Panc1 (cell line): ENCODE results near the gene C11orf21. TPM values are rescaled to one million over a fixed set of nuclear protein-coding genes. Genes with fewer than 3 reads are reported as not detected.

ENCODE experiments used
- ATAC-seq: fragments of 200-7000 bp; cut with Tn5 transposase; 2 replicates; pipeline ENCODE4 v1.9.1; 2020; ENCODE audit warnings: mild to moderate bottlenecking, moderate library complexity
- BruUV-seq: library from RNA; stranded (reverse); fragments of 400-500 nt; replicated peaks from 2 replicates; lab custom pipeline; 2021; lab: Mats Ljungman, UMichigan
- CTCF ChIA-PET: fragments of 300-600 bp; sonication (Branson Sonifier 250); formaldehyde crosslinking; loops from one replicate; lab custom pipeline; 2022; ENCODE audit warnings: antibody characterized with exemption; lab: Charles Lee
- POLR2A ChIA-PET: fragments of 300-600 bp; sonication (Branson Sonifier 250); formaldehyde crosslinking; loops from one replicate; lab custom pipeline; 2022; ENCODE audit warnings: antibody characterized with exemption; lab: Charles Lee
- DNase-seq: peaks from one replicate; pipeline ENCODE4 v3.0.0-alpha.2; 2010; ENCODE audit warnings: low read depth, low spot score
- H3K27ac ChIP-seq: 2 replicates; pipeline ENCODE4 v1.5.1; 2011; ENCODE audit warnings: mild to moderate bottlenecking, low read length, inconsistent platforms
- H3K27me3 ChIP-seq: fragments of 200-500 bp; sonication (Bioruptor generic); 2 replicates; pipeline ENCODE4 v1.6.0; 2014; ENCODE audit warnings: low read length, inconsistent platforms; ENCODE audit not compliant: control insufficient read depth, insufficient read depth
- H3K36me3 ChIP-seq: fragments of 200-500 bp; sonication (Bioruptor generic); 2 replicates; pipeline ENCODE4 v1.5.1; 2014; ENCODE audit warnings: inconsistent platforms, mild to moderate bottlenecking, low read length, moderate library complexity; ENCODE audit not compliant: control insufficient read depth, insufficient read depth
- H3K4me1 ChIP-seq: 2 replicates; pipeline ENCODE4 v1.5.1; 2011; ENCODE audit warnings: inconsistent platforms, mild to moderate bottlenecking, low read length, moderate library complexity; ENCODE audit not compliant: control insufficient read depth, insufficient read depth
- H3K4me3 ChIP-seq, 2 experiments: 2 replicates each; pipeline ENCODE4 v1.5.1; 2011 to 2012; ENCODE audit warnings: low read depth in 2 of 2, low read length in 2 of 2, mild to moderate bottlenecking in 2 of 2, inconsistent platforms in 1 of 2, moderate library complexity in 1 of 2
- H3K9me3 ChIP-seq: fragments of 200-500 bp; sonication (Bioruptor generic); 2 replicates; pipeline ENCODE4 v1.5.1; 2014; ENCODE audit warnings: low read depth, mild to moderate bottlenecking, inconsistent platforms, low read length, moderate library complexity; ENCODE audit not compliant: control insufficient read depth, insufficient read depth
- POLR2AphosphoS5 ChIP-seq: IDR thresholded peaks from 2 replicates; pipeline ENCODE4 v1.6.1; 2012; ENCODE audit warnings: mild to moderate bottlenecking, low read depth, low read length, moderate library complexity
- REST ChIP-seq, 2 experiments: IDR thresholded peaks; 2 replicates each; pipeline ENCODE4 v1.6.1; 2011 to 2012; ENCODE audit warnings: low read depth in 2 of 2, control low read depth in 1 of 2, low read length in 1 of 2, mild to moderate bottlenecking in 1 of 2, moderate library complexity in 1 of 2; ENCODE audit not compliant: insufficient read depth in 1 of 2
- SIN3A ChIP-seq: IDR thresholded peaks from 2 replicates; pipeline ENCODE4 v1.6.1; 2012; ENCODE audit warnings: low read depth, mild to moderate bottlenecking, low read length, moderate library complexity, borderline replicate concordance; ENCODE audit not compliant: insufficient read depth
- TCF7L2 ChIP-seq: IDR thresholded peaks from 2 replicates; pipeline ENCODE4 v1.6.1; 2011; ENCODE audit warnings: mild to moderate bottlenecking, low read depth, low read length, inconsistent platforms
- in situ Hi-C: cut with HindIII; loops from 2 replicates; pipeline ENCODE4 v1.10.0; 2016; ENCODE audit warnings: low sequenced_read_pairs, low pct_unique_long_range_greater_than_20kb
- intact Hi-C: fragments of 100-400 bp; cut with micrococcal nuclease; formaldehyde crosslinking; loops from one replicate; pipeline ENCODE4 v1.10.0; 2022; ENCODE audit not compliant: unreplicated experiment
- total RNA-seq: library from RNA; stranded (reverse); gene quantifications from one replicate; pipeline ENCODE4 v1.2.1, GENCODE V29; 2021; ENCODE audit not compliant: unreplicated experiment
- TF ChIP-seq, protein P1 (sequence below): fragments of 450-650 bp; IDR thresholded peaks from 2 replicates; pipeline ENCODE4 v1.5.1; 2017; ENCODE audit warnings: mild to moderate bottlenecking

C11orf21 gene
- total RNA-seq, 1 experiment from 2014 or later: 0.31 TPM

- intact Hi-C loops (no loop called here), in situ Hi-C loops (no loop called here)
- no peak for ATAC-seq
- no peak overlapping the region for H3K27ac ChIP-seq
- H3K36me3 ChIP-seq: no peaks in the 10 kb centered on the region
- no peaks in the 10 kb centered on the region for H3K9me3 ChIP-seq
- ChIA-PET CTCF (no interaction called here), POLR2A (no interaction called here)
- peaks cover 11% of the 10 kb centered on the region; the same call in 1 of the 2 replicates for H3K27me3 ChIP-seq
- no TSS peak for BruUV-seq
- no peak for DNase-seq
- H3K4me3 ChIP-seq: no peak overlapping the region
- TF ChIP-seq, protein P1, sequence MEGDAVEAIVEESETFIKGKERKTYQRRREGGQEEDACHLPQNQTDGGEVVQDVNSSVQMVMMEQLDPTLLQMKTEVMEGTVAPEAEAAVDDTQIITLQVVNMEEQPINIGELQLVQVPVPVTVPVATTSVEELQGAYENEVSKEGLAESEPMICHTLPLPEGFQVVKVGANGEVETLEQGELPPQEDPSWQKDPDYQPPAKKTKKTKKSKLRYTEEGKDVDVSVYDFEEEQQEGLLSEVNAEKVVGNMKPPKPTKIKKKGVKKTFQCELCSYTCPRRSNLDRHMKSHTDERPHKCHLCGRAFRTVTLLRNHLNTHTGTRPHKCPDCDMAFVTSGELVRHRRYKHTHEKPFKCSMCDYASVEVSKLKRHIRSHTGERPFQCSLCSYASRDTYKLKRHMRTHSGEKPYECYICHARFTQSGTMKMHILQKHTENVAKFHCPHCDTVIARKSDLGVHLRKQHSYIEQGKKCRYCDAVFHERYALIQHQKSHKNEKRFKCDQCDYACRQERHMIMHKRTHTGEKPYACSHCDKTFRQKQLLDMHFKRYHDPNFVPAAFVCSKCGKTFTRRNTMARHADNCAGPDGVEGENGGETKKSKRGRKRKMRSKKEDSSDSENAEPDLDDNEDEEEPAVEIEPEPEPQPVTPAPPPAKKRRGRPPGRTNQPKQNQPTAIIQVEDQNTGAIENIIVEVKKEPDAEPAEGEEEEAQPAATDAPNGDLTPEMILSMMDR: no peak
- no peak for TF ChIP-seq TCF7L2
- no peak for TF ChIP-seq REST (IDR thresholded peaks at IDR 0.05; ENCODE audit: insufficient read depth in 1 of 2, low read depth in 2 of 2, low read length in 1 of 2)
- no peak for TF ChIP-seq POLR2AphosphoS5
- no peak for TF ChIP-seq SIN3A
- no peaks in the 10 kb centered on the region for H3K4me1 ChIP-seq
Measured at GRCh38 chr11:2343502-2343901, 41.8 kb upstream of the C11orf21 start.

- POLR2A ChIA-PET: no interaction called here
- DNase-seq (no peak), ATAC-seq (no peak)
- Histone ChIP-seq H3K9me3 (no peaks in the 10 kb centered on the region), H3K27me3 (peaks cover 16% of the 10 kb centered on the region), H3K4me1 (no peaks in the 10 kb centered on the region), H3K27ac (no peak overlapping the region), H3K36me3 (no peaks in the 10 kb centered on the region), H3K4me3 (no peak overlapping the region)
- TF ChIP-seq REST (IDR thresholded peaks at IDR 0.05; ENCODE audit: insufficient read depth in 1 of 2, low read depth in 2 of 2, low read length in 1 of 2) (no peak), POLR2AphosphoS5 (no peak), SIN3A (no peak), TCF7L2 (no peak)
- TF ChIP-seq, protein P1: no peak
- CTCF ChIA-PET: interaction anchor here (0.5 kb wide), 1 partner anchor 29 kb away, joined by 5 read pairs; no protein-coding TSS in a partner anchor
- intact Hi-C loops: no loop called here
- in situ Hi-C loops: no loop called here
- no TSS peak for BruUV-seq
Measured at GRCh38 chr11:2342981-2343380, 41.3 kb upstream of the C11orf21 start.
